Measurements from ENCODE around the gene GMDS.

- TF ChIP-seq EZH2 (optimal IDR thresholded peaks at IDR 0.05; ENCODE audit: low read depth, low read length) = no peak
- TF ChIP-seq CTCF (IDR thresholded peaks at IDR 0.05; ENCODE audit: low read length) = no peak
- TF ChIP-seq EZH2phosphoT487 (IDR thresholded peaks at IDR 0.05; ENCODE audit: low read length) = no peak
Measured at GRCh38 chr6:2035826-2036709, 209.3 kb downstream of the GMDS start.
